Mucosa of stomach (tissue), 1 donor: ENCODE results near the gene TXNL1.

Experiments
- H3K27me3 ChIP-seq: one replicate; pipeline ENCODE4 v1.7.0; 2013; ENCODE audit warnings: mild to moderate bottlenecking, low read length; ENCODE audit not compliant: control insufficient read depth, insufficient read depth
- H3K36me3 ChIP-seq: one replicate; pipeline ENCODE4 v1.7.0; 2013; ENCODE audit warnings: low read length; ENCODE audit not compliant: control insufficient read depth, insufficient read depth
- H3K4me1 ChIP-seq: one replicate; pipeline ENCODE4 v1.7.0; 2013; ENCODE audit warnings: mild to moderate bottlenecking, low read length; ENCODE audit not compliant: control insufficient read depth, insufficient read depth
- H3K4me3 ChIP-seq: one replicate; pipeline ENCODE4 v1.7.0; 2013; ENCODE audit warnings: low read length
- H3K9ac ChIP-seq: one replicate; pipeline ENCODE4 v1.7.0; 2013; ENCODE audit warnings: mild to moderate bottlenecking, low read length, moderate library complexity
- H3K9me3 ChIP-seq: one replicate; pipeline ENCODE4 v1.7.0; 2013; ENCODE audit warnings: mild to moderate bottlenecking, low read length, moderate library complexity; ENCODE audit not compliant: control insufficient read depth
- donor health status: Pancreatic carcinoma.

Gene TXNL1

GRCh38 chr18:56638232-56639103 is at the start of gene TXNL1:
TXNL1 (minus strand) TSS chr18:56638592; CDS start chr18:56638440, 152 bp downstream.
- Histone ChIP-seq H3K9ac (peak within 1 kb of the TSS; percentile 99), H3K36me3 (no peaks in the 10 kb centered on the region), H3K4me1 (no peaks in the 10 kb centered on the region), H3K4me3 (peak within 1 kb of the TSS; percentile 78), H3K9me3 (no peaks in the 10 kb centered on the region), H3K27me3 (no peaks in the 10 kb centered on the region)

- Histone ChIP-seq H3K36me3 (no peaks in the 10 kb centered on the region), H3K9me3 (no peaks in the 10 kb centered on the region), H3K4me1 (no peaks in the 10 kb centered on the region), H3K9ac (no peak overlapping the region), H3K4me3 (no peak overlapping the region), H3K27me3 (no peaks in the 10 kb centered on the region)
Observed at GRCh38 chr18:56684277-56684676, 45.9 kb upstream of the TXNL1 start.

- H3K4me1 ChIP-seq = no peaks in the 10 kb centered on the region
- H3K36me3 ChIP-seq = no peaks in the 10 kb centered on the region
- H3K27me3 ChIP-seq = no peaks in the 10 kb centered on the region
- no peak overlapping the region for H3K4me3 ChIP-seq
- no peaks in the 10 kb centered on the region for H3K9me3 ChIP-seq
- no peak overlapping the region for H3K9ac ChIP-seq
Observed at GRCh38 chr18:56678836-56679565, 40.6 kb upstream of the TXNL1 start.

DNA sequence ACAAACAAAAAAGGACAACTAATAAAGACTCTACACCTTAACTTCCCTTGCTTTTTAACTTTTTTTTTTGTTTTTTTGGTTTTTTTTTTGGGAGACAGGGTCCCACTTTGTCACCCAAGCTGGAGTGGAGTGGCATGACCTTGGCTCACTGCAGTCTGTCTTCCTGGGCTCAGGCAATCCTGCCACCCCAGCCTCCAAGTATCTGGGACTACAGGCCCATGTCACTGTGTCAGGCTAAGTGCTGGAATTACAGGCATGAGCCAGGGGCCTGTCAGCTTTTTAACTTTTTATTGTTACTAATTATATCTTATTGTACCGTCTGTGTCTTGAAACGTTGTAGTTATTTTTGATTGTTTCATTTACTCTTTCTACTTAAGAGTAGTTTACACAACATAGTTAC is 38.2 kb upstream of the TXNL1 start:
- Histone ChIP-seq H3K9me3 (no peaks in the 10 kb centered on the region), H3K27me3 (no peaks in the 10 kb centered on the region), H3K4me1 (no peaks in the 10 kb centered on the region), H3K4me3 (no peak overlapping the region), H3K9ac (no peak overlapping the region), H3K36me3 (no peaks in the 10 kb centered on the region)

DNA sequence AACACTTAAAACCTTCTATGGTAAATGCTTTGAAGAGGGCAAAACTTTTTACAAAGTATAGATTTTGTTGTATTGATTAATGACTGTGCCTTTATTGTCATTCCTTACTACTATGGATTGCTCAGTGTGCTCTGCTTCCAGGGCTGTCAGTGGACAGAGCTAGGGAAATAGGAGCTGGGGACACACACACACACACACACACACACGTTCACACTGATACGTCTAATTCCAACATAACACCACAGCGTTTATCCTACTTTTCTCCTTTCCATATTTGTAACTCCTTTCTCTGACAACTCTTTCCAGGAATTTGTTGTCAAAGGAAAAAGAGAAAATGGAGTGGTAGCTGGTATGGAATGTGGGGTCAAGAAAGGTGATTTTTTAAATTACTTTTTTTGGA is 34.6 kb upstream of the TXNL1 start:
- no peaks in the 10 kb centered on the region for H3K4me1 ChIP-seq
- H3K36me3 ChIP-seq = no peaks in the 10 kb centered on the region
- no peak overlapping the region for H3K9ac ChIP-seq
- no peak overlapping the region for H3K4me3 ChIP-seq
- H3K27me3 ChIP-seq = no peaks in the 10 kb centered on the region
- no peaks in the 10 kb centered on the region for H3K9me3 ChIP-seq

- Histone ChIP-seq H3K4me1 (no peaks in the 10 kb centered on the region), H3K9ac (no peak overlapping the region), H3K9me3 (no peaks in the 10 kb centered on the region), H3K36me3 (no peaks in the 10 kb centered on the region), H3K27me3 (no peaks in the 10 kb centered on the region), H3K4me3 (no peak overlapping the region)
Observed at GRCh38 chr18:56672391-56672790, 34.0 kb upstream of the TXNL1 start.

DNA sequence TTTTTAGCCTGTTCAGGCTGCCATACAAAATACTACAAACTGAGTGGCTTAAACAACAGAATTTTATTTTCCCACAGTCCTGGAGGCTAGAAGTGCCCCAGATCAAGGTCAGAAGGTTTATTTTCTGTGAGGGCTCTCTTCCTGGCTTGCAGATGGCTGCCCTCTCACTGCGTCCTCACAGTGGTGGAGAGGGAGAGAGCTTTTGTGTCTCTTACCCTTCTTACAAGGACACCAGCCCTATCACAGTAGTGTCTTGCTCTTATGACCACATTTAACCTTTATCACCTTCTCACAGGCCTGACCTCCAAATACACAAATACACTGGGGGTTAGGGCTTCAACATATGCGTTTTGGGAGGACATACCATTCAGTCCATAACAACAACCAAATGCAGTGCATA is 24.5 kb upstream of the TXNL1 start:
- Histone ChIP-seq H3K36me3 (no peaks in the 10 kb centered on the region), H3K4me1 (no peaks in the 10 kb centered on the region), H3K4me3 (no peak overlapping the region), H3K27me3 (no peaks in the 10 kb centered on the region), H3K9ac (no peak overlapping the region), H3K9me3 (no peaks in the 10 kb centered on the region)

GRCh38 chr18:56662502-56662901 is 24.1 kb upstream of the TXNL1 start:
- H3K4me3 ChIP-seq = no peak overlapping the region
- no peaks in the 10 kb centered on the region for H3K9me3 ChIP-seq
- H3K27me3 ChIP-seq = no peaks in the 10 kb centered on the region
- H3K36me3 ChIP-seq = no peaks in the 10 kb centered on the region
- no peak overlapping the region for H3K9ac ChIP-seq
- H3K4me1 ChIP-seq = no peaks in the 10 kb centered on the region

DNA sequence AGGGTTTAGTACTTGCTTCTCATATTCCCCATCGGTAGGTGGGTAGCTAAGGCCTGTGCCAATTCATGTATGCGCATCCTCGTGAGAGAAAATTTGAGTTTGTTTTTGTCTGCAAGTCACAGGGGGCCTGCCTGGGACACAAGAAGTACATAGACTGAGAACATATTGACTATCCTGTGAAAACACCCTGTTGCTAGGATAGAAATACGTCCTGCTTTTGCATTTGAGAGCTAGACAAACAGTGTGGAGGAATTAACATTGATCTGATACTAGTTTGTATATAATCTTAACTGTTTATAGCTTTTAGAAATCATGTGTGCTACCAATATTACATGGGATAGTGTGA is 23.6 kb upstream of the TXNL1 start:
- Histone ChIP-seq H3K27me3 (no peaks in the 10 kb centered on the region), H3K9me3 (no peaks in the 10 kb centered on the region), H3K4me1 (no peaks in the 10 kb centered on the region), H3K4me3 (no peak overlapping the region), H3K36me3 (no peaks in the 10 kb centered on the region), H3K9ac (no peak overlapping the region)

DNA sequence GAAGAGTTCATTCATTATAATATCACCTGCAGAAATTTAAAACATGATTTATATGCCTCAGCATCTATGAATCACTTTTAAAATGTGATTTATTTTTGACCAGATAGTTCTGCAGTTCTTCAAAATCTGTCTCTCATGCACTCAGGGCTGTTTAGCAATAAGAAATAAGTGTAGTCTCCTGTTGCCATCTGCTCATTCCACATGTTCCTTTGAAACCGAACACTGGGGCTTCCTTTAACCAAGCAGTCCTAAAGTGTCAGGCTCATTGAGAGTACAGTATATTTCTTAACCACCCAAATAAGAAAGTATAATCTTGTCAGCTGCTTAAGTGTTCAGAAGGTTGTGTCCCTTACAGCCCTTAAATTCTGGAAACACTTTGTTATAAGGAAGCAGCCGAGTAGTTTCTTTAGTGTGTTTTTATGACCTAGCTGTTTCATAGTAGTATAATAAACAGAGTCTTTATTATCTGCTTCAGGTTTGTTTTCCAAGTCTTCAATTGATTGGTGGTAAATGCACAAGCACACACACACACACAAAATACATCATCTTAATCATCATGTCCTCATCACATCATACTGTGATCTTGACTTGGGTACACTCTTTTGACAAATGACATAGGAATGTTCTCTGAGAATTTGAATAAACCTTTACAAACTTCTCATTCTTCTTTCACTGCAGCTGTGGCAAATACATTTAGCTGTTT is 23.1 kb upstream of the TXNL1 start:
- Histone ChIP-seq H3K9me3 (no peaks in the 10 kb centered on the region), H3K4me3 (no peak overlapping the region), H3K9ac (no peak overlapping the region), H3K36me3 (no peaks in the 10 kb centered on the region), H3K27me3 (no peaks in the 10 kb centered on the region), H3K4me1 (no peaks in the 10 kb centered on the region)

GRCh38 chr18:56660655-56661054 is 22.3 kb upstream of the TXNL1 start:
- no peaks in the 10 kb centered on the region for H3K9me3 ChIP-seq
- H3K9ac ChIP-seq = no peak overlapping the region
- H3K4me3 ChIP-seq = no peak overlapping the region
- H3K36me3 ChIP-seq = no peaks in the 10 kb centered on the region
- no peaks in the 10 kb centered on the region for H3K27me3 ChIP-seq
- H3K4me1 ChIP-seq = no peaks in the 10 kb centered on the region

DNA sequence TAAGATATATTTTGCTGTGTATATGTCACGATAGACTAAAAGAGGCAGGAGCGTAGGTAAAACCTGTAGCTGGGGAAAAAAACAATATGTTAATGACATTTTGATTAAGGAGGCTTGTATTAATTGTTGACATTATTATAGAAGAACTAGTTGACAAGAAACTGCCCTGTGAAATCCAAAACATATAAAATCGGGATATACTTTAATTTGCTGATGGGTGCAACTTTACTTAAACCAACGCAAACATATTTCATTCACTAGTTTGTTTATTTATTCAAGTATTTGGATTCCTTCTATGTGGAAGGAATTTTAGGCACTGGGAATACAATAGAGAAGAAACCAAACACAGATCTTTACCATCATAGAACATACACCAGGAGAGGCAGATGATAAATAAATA is 20.7 kb upstream of the TXNL1 start:
- no peak overlapping the region for H3K9ac ChIP-seq
- no peaks in the 10 kb centered on the region for H3K27me3 ChIP-seq
- no peaks in the 10 kb centered on the region for H3K4me1 ChIP-seq
- no peaks in the 10 kb centered on the region for H3K9me3 ChIP-seq
- H3K4me3 ChIP-seq = no peak overlapping the region
- no peaks in the 10 kb centered on the region for H3K36me3 ChIP-seq
